Measurements from ENCODE around the gene THSD4.

The THSD4 gene

DNA sequence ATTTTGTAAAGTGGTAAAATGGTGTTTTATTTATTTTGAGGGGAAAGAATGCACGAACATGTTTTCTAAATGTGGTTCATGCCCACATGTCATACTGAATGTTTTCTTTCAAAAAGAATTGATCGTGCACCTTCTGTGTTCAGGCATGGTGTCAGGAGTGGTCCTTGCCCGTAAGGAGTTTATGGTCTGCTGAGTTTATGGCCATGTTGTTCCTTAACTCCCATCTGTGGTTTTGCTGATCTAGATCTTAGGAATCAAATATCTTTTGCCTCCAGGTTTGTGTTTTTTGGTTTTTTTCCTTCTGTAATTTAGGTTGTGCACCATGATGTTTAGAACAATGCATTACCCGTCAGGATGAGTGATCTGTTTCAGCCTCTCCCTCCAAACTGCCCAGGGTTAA is 390.7 kb downstream of the THSD4 start:
- Histone ChIP-seq H3K27ac (ENCODE audit: low read length, poor library complexity, severe bottlenecking) (no peak overlapping the region), H3K14ac (ENCODE audit: low read length in 2 of 2) (no peak overlapping the region), H3K9ac (ENCODE audit: low read length) (no peak overlapping the region), H3K4me2 (ENCODE audit: low read length, poor library complexity, severe bottlenecking) (no peak overlapping the region), H2BK120ac (ENCODE audit: low read depth, low read length) (no peak overlapping the region), H4K91ac (ENCODE audit: low read length) (no peak overlapping the region), H3K27me3 (ENCODE audit: control insufficient read depth in 1 of 2, insufficient read depth in 1 of 2, low read length in 2 of 2) (no peaks in the 10 kb centered on the region), H3K4me3 (ENCODE audit: insufficient read depth in 1 of 2, low read depth in 1 of 2, low read length in 2 of 2) (no peak overlapping the region), H2BK15ac (ENCODE audit: low read depth, poor library complexity, severe bottlenecking) (no peak overlapping the region), H3K4ac (ENCODE audit: low read depth in 1 of 2, low read length in 2 of 2) (no peak overlapping the region), H2AFZ (ENCODE audit: low read depth, low read length) (no peak overlapping the region), H2BK12ac (ENCODE audit: low read length in 2 of 2) (no peak overlapping the region), H3K18ac (ENCODE audit: low read depth in 1 of 2, low read length in 2 of 2) (no peak overlapping the region), H2BK5ac (ENCODE audit: low read depth, low read length, poor library complexity, severe bottlenecking) (no peak overlapping the region), H3K23ac (ENCODE audit: low read length in 2 of 2) (no peak overlapping the region), H2AK5ac (ENCODE audit: low read length, severe bottlenecking) (no peak overlapping the region), H3K79me1 (replicated peaks; ENCODE audit: low read length, poor library complexity, severe bottlenecking) (peaks cover 6% of the 10 kb centered on the region), H4K8ac (ENCODE audit: low read length) (no peak overlapping the region), H3K9me3 (ENCODE audit: control insufficient read depth, low read length) (no peaks in the 10 kb centered on the region), H3K36me3 (ENCODE audit: control insufficient read depth in 1 of 2, insufficient read depth in 2 of 2, low read depth in 1 of 2, low read length in 2 of 2) (no peaks in the 10 kb centered on the region), H3K4me1 (ENCODE audit: control insufficient read depth, insufficient read depth, low read depth, low read length) (peaks cover 5% of the 10 kb centered on the region)
- WGBS, result 54% methylated on average over 4 of the region's 4 CpGs
- DNase-seq, result no peak

DNA sequence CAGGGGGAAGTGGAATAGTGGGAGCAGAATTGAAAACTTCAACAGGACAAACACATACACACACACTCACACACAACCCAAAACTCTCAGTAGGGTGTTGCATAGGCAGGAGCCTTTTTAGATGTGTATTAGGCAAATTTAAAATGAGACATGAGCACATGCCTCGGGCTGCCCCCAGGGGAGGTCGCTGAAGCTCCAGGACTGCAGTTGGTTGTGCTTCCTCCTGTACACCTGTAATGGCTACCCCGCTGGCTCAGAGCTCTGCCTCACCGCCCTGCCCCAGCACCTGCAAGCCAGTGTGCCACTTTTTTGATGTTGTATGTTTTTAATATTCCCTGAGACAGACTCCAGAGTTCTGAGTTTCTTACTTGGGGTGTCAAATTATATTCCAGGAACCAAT is 391.7 kb downstream of the THSD4 start:
- Histone ChIP-seq H3K27ac (ENCODE audit: low read length, poor library complexity, severe bottlenecking) (no peak overlapping the region), H2BK5ac (ENCODE audit: low read depth, low read length, poor library complexity, severe bottlenecking) (no peak overlapping the region), H2BK15ac (ENCODE audit: low read depth, poor library complexity, severe bottlenecking) (no peak overlapping the region), H3K36me3 (ENCODE audit: control insufficient read depth in 1 of 2, insufficient read depth in 2 of 2, low read depth in 1 of 2, low read length in 2 of 2) (no peaks in the 10 kb centered on the region), H4K8ac (ENCODE audit: low read length) (no peak overlapping the region), H3K9ac (ENCODE audit: low read length) (no peak overlapping the region), H3K4me2 (ENCODE audit: low read length, poor library complexity, severe bottlenecking) (no peak overlapping the region), H3K14ac (ENCODE audit: low read length in 2 of 2) (no peak overlapping the region), H3K23ac (ENCODE audit: low read length in 2 of 2) (no peak overlapping the region), H3K27me3 (ENCODE audit: control insufficient read depth in 1 of 2, insufficient read depth in 1 of 2, low read length in 2 of 2) (no peaks in the 10 kb centered on the region), H3K4me3 (ENCODE audit: insufficient read depth in 1 of 2, low read depth in 1 of 2, low read length in 2 of 2) (no peak overlapping the region), H2AK5ac (ENCODE audit: low read length, severe bottlenecking) (no peak overlapping the region), H3K18ac (ENCODE audit: low read depth in 1 of 2, low read length in 2 of 2) (no peak overlapping the region), H3K4ac (ENCODE audit: low read depth in 1 of 2, low read length in 2 of 2) (no peak overlapping the region), H3K4me1 (ENCODE audit: control insufficient read depth, insufficient read depth, low read depth, low read length) (peaks cover 6% of the 10 kb centered on the region), H4K91ac (ENCODE audit: low read length) (no peak overlapping the region), H2AFZ (ENCODE audit: low read depth, low read length) (no peak overlapping the region), H2BK120ac (ENCODE audit: low read depth, low read length) (no peak overlapping the region), H2BK12ac (ENCODE audit: low read length in 2 of 2) (no peak overlapping the region), H3K79me1 (replicated peaks; ENCODE audit: low read length, poor library complexity, severe bottlenecking) (peaks cover 6% of the 10 kb centered on the region), H3K9me3 (ENCODE audit: control insufficient read depth, low read length) (no peaks in the 10 kb centered on the region)
- no peak for DNase-seq
- WGBS, result 63% methylated on average over 4 of the region's 4 CpGs

DNA sequence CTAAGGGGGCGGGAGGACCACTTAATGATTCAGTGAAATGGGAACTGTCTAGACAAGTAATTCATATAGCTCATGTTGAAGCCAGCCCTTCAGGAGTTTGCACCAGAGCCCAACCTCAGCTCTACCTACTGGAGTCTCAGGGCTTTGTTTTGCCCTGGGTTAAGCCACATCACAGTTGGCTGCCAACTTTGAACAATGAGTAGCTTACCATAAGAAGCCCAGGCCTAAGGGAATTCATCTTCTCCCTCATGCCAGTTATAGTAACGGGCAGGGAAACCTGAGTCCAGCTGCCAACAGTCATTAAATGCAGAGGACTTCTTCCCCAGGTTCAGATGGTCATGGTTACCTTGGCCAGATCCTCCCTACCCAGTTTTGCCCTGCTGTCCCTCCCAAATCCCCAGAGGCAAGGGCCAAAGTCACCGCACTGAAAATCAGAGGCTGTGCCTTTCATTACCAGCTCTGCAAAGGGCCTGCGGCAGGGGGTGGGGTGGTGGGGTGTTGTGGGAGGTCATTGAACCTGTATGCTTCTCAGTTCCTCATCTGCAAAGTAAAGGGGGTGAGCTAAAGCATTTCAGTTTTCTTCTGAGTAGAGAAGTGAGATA is 392.9 kb downstream of the THSD4 start:
- H3K79me1 ChIP-seq (replicated peaks; ENCODE audit: low read length, poor library complexity, severe bottlenecking), result peaks cover 6% of the 10 kb centered on the region
- no peak overlapping the region for H3K4me3 ChIP-seq (ENCODE audit: insufficient read depth in 1 of 2, low read depth in 1 of 2, low read length in 2 of 2)
- H2BK5ac ChIP-seq (ENCODE audit: low read depth, low read length, poor library complexity, severe bottlenecking), result no peak overlapping the region
- H3K23ac ChIP-seq (ENCODE audit: low read length in 2 of 2), result no peak overlapping the region
- no peak overlapping the region for H4K91ac ChIP-seq (ENCODE audit: low read length)
- no peak overlapping the region for H3K18ac ChIP-seq (ENCODE audit: low read depth in 1 of 2, low read length in 2 of 2)
- DNase-seq, result no peak
- H4K8ac ChIP-seq (ENCODE audit: low read length), result no peak overlapping the region
- H3K27me3 ChIP-seq (ENCODE audit: control insufficient read depth in 1 of 2, insufficient read depth in 1 of 2, low read length in 2 of 2), result no peaks in the 10 kb centered on the region
- no peak overlapping the region for H2AK5ac ChIP-seq (ENCODE audit: low read length, severe bottlenecking)
- no peaks in the 10 kb centered on the region for H3K36me3 ChIP-seq (ENCODE audit: control insufficient read depth in 1 of 2, insufficient read depth in 2 of 2, low read depth in 1 of 2, low read length in 2 of 2)
- no peak overlapping the region for H2BK15ac ChIP-seq (ENCODE audit: low read depth, poor library complexity, severe bottlenecking)
- no peak overlapping the region for H3K14ac ChIP-seq (ENCODE audit: low read length in 2 of 2)
- H3K4me2 ChIP-seq (ENCODE audit: low read length, poor library complexity, severe bottlenecking), result no peak overlapping the region
- no peak overlapping the region for H2AFZ ChIP-seq (ENCODE audit: low read depth, low read length)
- no peak overlapping the region for H3K27ac ChIP-seq (ENCODE audit: low read length, poor library complexity, severe bottlenecking)
- H3K4me1 ChIP-seq (ENCODE audit: control insufficient read depth, insufficient read depth, low read depth, low read length), result peaks cover 7% of the 10 kb centered on the region
- no peak overlapping the region for H3K9ac ChIP-seq (ENCODE audit: low read length)
- WGBS, result 87% methylated on average over 4 of the region's 4 CpGs
- H3K9me3 ChIP-seq (ENCODE audit: control insufficient read depth, low read length), result no peaks in the 10 kb centered on the region
- no peak overlapping the region for H2BK12ac ChIP-seq (ENCODE audit: low read length in 2 of 2)
- no peak overlapping the region for H3K4ac ChIP-seq (ENCODE audit: low read depth in 1 of 2, low read length in 2 of 2)
- H2BK120ac ChIP-seq (ENCODE audit: low read depth, low read length), result no peak overlapping the region

GRCh38 chr15:71509139-71509538 is 393.9 kb downstream of the THSD4 start:
- H4K91ac ChIP-seq (ENCODE audit: low read length), result no peak overlapping the region
- peaks cover 7% of the 10 kb centered on the region for H3K4me1 ChIP-seq (ENCODE audit: control insufficient read depth, insufficient read depth, low read depth, low read length)
- no peak overlapping the region for H3K4me3 ChIP-seq (ENCODE audit: insufficient read depth in 1 of 2, low read depth in 1 of 2, low read length in 2 of 2)
- no peak overlapping the region for H2AFZ ChIP-seq (ENCODE audit: low read depth, low read length)
- H2AK5ac ChIP-seq (ENCODE audit: low read length, severe bottlenecking), result no peak overlapping the region
- 57% methylated on average over 1 of the region's 1 CpG for WGBS
- no peak overlapping the region for H3K14ac ChIP-seq (ENCODE audit: low read length in 2 of 2)
- DNase-seq, result no peak
- H2BK120ac ChIP-seq (ENCODE audit: low read depth, low read length), result no peak overlapping the region
- H4K8ac ChIP-seq (ENCODE audit: low read length), result no peak overlapping the region
- no peaks in the 10 kb centered on the region for H3K27me3 ChIP-seq (ENCODE audit: control insufficient read depth in 1 of 2, insufficient read depth in 1 of 2, low read length in 2 of 2)
- H3K4ac ChIP-seq (ENCODE audit: low read depth in 1 of 2, low read length in 2 of 2), result no peak overlapping the region
- no peak overlapping the region for H3K9ac ChIP-seq (ENCODE audit: low read length)
- no peak overlapping the region for H2BK15ac ChIP-seq (ENCODE audit: low read depth, poor library complexity, severe bottlenecking)
- no peak overlapping the region for H2BK5ac ChIP-seq (ENCODE audit: low read depth, low read length, poor library complexity, severe bottlenecking)
- H3K18ac ChIP-seq (ENCODE audit: low read depth in 1 of 2, low read length in 2 of 2), result no peak overlapping the region
- H3K23ac ChIP-seq (ENCODE audit: low read length in 2 of 2), result no peak overlapping the region
- H3K9me3 ChIP-seq (ENCODE audit: control insufficient read depth, low read length), result no peaks in the 10 kb centered on the region
- no peak overlapping the region for H2BK12ac ChIP-seq (ENCODE audit: low read length in 2 of 2)
- no peak overlapping the region for H3K27ac ChIP-seq (ENCODE audit: low read length, poor library complexity, severe bottlenecking)
- peaks cover 6% of the 10 kb centered on the region for H3K79me1 ChIP-seq (replicated peaks; ENCODE audit: low read length, poor library complexity, severe bottlenecking)
- no peak overlapping the region for H3K4me2 ChIP-seq (ENCODE audit: low read length, poor library complexity, severe bottlenecking)
- H3K36me3 ChIP-seq (ENCODE audit: control insufficient read depth in 1 of 2, insufficient read depth in 2 of 2, low read depth in 1 of 2, low read length in 2 of 2), result no peaks in the 10 kb centered on the region
